ENCODE data around the gene PIGB.

GRCh38 chr15:55270291-55270690 is 48.7 kb upstream of the PIGB start:
- TF ChIP-seq EZH2 (IDR thresholded peaks at IDR 0.05; ENCODE audit: low read length, missing control alignments) (no peak), CTCF (conservative IDR thresholded peaks at IDR 0.05 in 1 of 2, IDR thresholded peaks at IDR 0.05 in 1 of 2; ENCODE audit: low read depth in 1 of 2, low read length in 2 of 2) (no peak)

Measured in fibroblast of lung (primary cell).